ENCODE measurements around the gene XPNPEP3.
"Not testable (repeated sequence)": the region's sequence is repeated elsewhere in the genome, so short reads cannot be mapped to it uniquely, and the experiment has no call there.

XPNPEP3 gene

DNA sequence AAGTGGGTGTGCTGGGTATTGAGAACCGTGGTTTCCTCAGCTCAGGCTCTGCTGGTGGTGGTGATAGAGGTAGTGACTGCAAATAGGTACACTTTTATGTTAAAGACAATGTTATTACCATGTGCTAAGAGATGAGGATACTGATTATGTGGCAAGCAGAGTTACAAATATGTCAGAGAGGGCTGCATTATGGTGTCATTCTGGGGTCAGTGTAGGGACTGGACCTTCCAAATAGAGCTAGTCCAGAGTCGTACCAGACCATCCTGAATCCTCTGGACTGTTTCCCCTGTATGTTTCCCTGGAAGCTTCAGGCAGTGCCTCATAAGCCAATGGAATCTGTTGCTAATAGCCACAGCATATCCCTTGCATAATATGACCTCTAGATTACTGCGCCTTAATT is 5.1 kb downstream of the XPNPEP3 start, which contains the start of gene DNAJB7:
Gene DNAJB7, minus strand, starts transcription at position 101 of the 400 bp plus-strand sequence. CDS start 119 bp downstream, outside the sequence.
- DNase-seq = no peak

DNA sequence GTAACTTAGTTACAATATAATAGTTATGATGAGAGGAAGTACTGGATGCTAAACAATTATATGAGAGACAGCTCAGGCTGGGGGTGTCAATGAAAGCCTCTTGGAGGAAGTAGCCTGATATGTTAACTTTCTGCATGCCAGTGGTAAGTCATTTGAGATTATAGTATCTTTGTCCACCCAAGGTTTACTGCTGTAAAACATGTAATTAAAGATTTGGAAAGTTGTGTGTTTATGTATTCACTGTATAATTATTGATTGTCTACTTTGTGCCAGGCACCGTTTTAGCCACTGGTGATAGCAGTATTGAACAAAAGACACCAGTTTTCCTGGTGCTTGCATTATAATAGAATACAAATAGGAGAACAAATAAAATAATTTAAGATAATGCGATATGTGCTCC is 5.6 kb downstream of the XPNPEP3 start:
- DNase-seq = no peak

DNA sequence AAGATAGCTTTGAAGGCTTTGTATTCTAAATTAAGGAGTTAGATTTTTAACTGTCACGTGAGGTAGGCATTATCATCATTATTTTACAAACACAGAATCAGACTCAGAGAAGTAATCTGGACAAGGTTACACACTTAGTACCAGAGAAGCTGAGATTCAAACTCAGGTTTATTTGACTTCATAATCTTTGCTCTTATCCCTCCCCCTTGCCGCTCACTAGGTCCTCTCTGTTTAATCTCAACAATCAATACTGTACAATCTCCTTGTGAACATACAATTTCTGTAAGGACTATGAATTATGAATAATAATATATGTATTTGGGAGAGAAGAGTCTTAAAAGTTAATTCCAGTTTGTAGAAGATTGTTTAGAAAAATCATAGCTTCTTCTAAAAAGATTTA is 10.2 kb downstream of the XPNPEP3 start:
- DNase-seq = no peak

DNA sequence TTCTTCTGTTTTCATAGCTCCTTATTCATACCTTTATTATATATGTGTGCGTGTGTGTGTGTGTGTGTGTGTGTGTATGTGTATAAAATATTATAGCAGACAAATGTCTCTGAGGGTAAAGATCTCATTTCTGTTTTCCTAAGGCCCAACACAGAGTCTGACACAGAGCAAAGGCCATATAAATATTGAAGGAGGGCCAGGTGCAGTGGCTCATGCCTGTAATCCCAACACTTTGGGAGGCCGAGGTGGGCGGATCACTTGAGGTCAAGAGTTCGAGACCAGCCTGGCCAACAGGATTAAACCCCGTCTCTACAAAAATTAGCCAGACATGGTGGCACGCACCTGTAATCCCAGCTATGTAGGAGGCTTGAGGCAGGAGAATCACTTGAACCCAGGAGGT is 11.4 kb downstream of the XPNPEP3 start:
- not testable (repeated sequence) for DNase-seq

DNA sequence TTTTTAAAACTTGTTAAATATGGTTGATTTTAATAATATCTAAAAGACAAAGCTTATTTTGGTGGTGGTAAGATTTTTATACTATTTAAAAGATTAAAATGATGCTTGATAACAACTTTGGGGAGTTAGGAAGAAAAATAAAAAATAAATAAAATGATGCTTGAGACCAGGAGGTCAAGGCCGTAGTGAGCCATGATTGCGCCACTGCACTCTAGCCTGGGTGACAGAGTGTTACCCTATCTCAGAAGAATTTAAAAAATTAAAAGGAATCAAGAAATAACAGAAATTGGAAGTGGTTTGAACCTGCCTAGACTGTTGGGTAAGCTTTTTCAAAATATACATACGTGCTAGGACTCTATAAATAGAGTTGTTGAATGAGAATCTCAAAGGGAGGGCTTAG is 17.1 kb downstream of the XPNPEP3 start:
- no peak for DNase-seq

DNA sequence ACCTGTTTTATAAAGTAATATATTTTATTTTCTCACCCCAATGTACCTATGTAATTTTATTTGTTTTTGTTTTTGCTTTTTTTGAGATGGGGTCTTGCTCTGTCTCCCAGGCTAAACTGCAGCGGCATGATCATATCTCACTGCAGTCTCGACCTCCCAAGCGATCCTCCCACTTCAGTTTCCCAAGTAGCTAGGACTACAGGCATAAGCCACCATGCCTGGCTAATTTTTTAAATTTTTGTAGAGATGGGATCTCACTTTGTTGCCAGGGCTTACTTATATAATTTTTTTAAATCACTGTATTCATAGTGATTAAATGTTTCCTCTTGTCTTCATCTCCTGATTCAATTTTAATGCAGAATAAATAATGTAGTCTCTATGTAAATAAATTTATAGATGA is 18.2 kb downstream of the XPNPEP3 start:
- no peak for DNase-seq

DNA sequence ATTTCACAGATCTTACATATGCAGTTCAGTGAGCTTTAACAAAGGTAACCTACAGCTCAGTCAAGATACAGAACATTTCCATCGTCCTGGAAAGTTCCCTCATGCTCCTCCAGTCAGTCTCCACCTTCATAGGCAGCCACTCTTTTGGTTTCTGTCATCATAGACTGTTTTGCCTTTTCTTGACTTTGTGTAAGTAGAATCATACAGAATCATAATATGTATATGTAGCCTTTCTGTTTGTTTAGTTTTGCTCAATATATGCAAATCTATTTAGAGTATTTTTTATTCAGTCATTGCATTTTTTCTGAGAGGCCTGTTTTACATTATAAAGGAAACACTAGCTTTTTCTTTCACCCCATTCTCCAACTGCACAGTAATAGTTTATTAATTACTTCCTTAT is 20.0 kb downstream of the XPNPEP3 start:
- no peak for DNase-seq

DNA sequence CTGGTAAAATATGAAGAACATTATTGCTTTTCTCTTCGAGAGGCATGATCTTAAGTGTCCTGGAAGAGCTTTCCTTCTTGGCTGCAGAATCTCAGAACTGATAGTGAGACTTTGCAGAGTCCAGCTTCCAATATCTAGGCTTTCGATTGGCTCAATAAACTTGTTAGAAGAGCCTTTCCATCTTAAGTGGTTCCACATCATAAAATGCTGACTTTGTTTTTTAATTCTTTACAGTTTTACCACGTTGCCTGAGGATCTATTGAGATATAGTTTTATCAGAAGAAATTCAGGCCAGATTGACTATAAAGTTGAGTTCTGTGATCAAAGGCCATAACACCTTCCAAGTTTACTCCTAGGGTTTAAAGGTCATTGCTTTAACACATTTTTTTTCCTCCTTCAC is 20.5 kb downstream of the XPNPEP3 start:
- peak; percentile 16 for DNase-seq

DNA sequence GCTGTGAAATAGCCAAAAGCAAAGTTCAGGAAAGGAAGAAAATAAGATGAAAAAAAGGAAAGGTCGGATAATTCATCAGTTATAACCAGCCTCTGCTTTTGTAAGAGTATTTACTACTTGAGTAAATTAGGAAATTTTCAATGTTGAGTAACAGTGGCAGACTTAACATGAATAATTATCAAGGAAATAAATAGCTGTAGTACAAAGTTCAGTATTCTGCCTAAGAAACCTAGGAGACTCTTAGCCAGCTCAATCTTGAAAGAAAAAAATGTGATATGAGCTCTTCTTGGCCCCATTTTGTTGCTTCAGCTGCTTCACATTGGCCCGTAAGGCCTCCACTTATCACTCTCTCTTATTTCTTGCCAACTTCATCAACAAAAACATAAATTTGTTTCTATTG is 22.0 kb downstream of the XPNPEP3 start:
- DNase-seq = no peak

DNA sequence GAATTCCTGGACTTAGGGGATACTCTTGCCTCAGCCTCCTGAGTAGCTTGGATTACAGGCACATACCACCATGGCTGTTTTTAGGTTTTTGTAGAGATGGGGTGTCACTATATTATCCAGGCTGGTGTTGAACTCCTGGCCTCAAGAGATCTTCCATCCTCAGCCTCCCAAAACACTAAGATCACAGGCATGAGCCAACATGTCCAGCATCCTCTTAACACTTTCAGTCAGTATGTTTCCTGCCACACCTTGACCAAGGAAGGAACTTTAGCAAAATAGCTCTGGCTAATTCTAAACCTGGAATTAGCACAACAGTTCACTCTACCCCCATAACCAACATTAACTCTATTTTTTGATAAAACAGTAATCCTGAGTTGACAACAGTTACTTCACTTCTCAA is 32.2 kb downstream of the XPNPEP3 start:
- no peak for DNase-seq

DNA sequence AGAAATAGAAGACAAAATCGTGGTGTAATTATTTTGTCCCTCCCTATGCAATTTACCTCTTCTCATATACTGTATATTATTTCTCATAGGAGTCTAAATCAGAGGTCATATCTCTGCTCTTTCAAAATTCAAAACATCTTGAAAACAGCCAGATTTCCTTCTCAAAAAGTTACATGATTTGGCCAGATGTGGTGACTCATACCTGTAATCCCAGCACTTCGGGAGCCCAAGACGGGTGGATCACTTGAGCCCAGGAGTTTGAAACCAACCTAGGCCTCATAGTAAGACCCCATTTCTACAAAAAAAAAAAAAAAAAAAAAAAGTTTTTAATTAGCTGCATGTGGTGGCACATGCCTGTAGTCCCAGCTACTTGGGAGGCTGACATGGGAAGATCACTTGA is 33.9 kb downstream of the XPNPEP3 start:
- DNase-seq = no peak

DNA sequence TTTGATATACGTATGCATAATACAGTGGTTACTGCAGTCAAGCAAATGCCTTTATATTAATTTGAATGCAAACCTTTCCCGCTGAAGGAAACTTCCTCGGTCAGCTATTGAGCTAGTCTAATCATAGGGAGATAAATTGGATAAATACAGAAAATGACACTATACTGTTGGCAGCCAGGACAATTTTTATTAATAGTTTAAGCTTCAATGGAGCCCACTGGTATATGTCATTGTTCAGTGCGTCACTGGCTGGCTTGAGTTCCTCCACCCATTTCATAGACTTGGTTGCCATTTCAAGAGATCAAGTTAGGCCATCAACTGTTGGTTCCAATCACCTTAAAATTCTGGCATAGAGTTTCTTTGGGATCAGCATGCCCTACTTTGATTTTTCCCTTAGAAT is 37.5 kb downstream of the XPNPEP3 start:
- DNase-seq = no peak

DNA sequence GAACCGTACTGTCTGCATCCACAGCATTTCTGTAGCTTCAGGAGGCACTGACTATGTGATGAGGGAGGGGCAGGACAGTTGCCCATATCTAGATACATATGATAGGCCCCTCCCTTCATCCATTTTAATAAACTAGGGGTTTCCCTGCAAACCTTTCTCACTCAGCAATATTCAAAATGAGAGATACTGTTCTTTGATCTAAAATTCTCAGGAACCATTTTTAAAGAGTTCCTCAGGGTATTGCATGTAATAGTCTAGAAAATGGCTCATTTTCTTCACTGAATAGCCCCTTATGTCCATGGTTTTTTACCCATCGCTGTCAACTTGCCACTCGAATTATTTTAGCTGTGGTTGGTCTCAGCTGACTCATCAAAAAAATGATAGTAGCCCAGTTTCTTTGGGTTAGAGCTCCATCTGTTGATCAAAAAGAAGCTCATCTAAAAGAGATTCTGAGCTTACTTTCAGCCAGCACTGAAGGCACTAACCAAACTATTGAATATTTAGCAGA is 42.0 kb downstream of the XPNPEP3 start:
- peak; percentile 11 for DNase-seq

DNA sequence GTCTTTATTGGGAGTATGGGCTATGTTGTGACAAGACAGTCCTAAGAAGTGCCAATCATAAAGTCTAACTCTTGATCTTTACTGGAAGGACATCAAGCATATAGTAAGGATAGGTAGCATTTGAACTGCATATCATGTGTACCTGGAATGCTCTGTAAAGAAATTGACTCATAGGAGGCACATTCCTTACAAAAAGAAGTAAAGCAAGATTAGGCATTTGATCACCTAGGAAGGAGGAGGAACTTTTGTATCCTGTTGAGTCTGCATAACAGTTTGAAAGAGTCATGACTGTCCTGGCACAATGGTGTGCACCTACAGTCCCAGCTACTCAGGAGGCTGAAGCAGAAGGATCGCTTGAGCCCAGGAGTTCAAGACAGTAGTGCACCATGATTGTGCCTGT is 47.2 kb downstream of the XPNPEP3 start:
- no peak for DNase-seq

DNA sequence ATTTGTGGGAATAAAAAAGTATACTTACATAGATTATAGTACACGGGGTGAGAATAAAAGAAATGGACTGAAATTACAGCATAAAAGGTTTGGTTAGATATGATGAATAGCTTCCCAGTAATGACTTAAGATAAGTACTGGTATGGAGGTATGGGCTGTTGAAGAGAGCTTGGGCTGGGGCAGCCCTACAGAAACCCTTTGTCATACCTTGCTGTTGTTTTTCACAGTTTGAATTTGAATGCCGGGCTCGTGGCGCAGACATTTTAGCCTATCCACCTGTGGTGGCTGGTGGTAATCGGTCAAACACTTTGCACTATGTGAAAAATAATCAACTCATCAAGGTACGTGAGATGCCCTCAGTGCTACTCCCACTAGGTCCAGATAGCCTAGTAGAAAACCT is 51.9 kb downstream of the XPNPEP3 start:
- DNase-seq = no peak

DNA sequence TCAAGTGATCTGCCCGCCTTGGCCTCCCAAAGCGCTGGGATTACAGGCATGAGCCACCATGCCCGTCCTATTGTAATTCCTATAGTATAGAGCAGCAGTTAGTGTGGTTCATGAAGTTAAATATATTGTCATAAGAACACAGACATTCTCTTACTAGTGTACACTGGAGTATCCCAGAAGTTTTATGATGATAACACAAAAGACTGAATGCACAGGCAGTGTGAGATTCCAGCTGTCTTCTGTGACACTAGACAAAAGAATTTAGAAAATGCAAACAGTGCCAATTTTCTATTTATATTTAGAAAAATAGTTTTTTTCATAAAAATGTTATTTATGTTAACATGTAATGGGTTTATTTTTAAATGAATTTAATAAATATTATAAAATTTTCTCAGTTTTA is 54.8 kb downstream of the XPNPEP3 start:
- DNase-seq = no peak

DNA sequence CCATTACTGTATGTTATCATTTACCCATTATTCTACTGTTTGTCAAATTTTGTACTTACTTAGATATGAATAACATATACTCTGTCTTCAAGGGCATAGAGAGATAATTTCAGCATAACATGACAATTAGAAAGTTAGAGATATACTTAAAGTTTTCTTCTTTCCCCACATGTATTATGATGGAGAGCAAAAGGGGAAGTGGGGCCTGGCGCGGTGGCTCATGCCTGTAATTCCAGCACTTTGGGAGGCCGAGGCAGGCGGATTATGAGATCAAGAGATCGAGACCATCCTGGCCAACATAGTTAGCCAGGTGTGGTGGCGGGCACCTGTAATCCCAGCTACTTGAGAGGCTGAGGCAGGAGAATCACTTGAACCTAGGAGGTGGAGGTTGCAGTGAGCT is 56.0 kb downstream of the XPNPEP3 start:
- DNase-seq = not testable (repeated sequence)

DNA sequence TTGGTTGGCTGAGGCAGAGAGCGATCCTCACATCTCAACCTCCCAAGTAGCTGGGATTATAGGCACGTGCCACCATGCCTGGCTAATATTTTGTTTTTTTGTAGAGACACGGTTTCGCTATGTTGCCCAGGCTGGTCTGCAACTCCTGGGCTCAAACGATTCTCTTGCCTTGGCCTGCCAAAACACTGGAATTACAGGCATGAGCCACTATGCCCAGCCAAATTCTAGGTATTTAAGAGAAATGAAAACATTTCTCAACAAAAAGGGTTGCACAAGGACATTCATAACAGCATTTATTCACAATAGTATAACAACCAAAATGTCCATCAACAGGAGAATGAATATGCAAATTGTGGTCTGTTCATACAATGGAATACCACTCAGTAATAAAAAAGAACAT is 62.5 kb downstream of the XPNPEP3 start:
- no peak for DNase-seq

DNA sequence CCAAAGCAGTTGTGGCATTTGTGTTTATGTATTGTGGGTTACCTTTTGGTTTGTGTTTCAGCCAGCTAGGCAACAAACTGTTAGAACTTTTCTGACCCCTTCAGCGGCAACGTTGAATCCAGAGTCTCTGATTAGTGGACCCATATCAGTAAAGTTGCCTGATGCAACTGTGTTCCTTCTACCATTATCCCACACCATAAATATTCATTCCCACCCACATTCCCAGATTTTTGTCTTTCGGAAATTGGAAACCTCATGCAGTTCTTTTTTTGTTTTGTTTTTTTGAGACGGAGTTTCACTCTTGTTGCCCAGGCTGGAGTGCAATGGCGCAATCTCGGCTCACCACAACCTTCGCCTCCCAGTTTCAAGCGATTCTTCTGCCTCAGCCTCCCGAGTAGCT is 63.6 kb downstream of the XPNPEP3 start:
- no peak for DNase-seq

DNA sequence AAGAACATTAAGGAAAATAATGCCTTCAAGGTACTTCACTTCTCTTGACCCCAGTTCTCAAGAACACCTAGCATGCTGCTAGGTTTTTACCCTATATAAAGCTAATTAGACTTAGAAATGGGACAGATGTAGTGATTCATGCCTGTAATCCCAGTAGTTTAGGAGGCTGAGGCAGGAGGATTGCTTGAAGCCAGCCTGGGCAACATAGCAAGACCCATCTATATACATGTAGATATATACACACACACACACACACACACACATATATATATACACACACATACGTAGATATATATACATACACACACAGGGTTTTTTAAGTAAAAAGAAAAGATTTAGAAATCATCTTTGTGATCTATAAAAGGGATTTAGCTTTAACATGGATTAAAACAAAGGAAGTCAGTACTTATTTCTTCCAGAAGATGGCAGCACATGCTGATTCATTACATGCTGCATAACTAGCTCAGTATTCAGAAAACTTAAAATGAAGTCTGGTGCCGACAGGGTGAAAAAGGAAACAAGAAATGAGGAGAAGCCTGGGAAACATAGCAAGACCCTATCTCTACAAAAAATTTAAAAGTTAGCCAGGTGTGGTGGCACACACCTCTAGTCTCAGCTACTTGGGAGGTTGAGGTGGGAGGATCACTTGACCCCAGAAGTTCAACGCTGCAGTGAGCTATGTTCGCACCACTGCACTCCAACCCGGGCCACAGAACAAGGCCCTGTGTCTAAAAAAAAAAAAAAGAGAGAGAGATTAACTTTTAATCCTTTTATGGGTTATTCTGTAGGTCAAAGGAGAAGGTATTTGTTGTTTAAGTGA is 65.7 kb downstream of the XPNPEP3 start:
- peak; percentile 29 for DNase-seq

DNA sequence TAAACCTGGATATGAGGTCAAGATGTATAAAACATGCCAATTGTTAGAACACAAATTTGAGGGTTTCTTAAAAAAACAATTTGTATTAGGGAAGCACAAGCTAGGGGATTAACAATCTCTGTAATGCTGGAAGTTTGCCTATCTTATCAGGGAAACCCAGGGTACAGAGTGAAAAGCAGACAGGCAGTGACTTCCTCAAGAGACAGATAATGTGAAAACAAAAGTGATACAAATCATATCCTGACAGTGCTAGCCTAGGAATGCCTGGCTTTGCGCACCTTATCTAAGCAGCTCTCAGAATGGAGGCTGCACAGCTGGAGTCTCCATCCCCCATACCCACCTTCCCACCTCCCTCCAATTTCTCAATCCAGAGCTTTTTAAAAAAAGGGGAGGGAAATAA is 71.7 kb downstream of the XPNPEP3 start:
- no peak for DNase-seq

DNA sequence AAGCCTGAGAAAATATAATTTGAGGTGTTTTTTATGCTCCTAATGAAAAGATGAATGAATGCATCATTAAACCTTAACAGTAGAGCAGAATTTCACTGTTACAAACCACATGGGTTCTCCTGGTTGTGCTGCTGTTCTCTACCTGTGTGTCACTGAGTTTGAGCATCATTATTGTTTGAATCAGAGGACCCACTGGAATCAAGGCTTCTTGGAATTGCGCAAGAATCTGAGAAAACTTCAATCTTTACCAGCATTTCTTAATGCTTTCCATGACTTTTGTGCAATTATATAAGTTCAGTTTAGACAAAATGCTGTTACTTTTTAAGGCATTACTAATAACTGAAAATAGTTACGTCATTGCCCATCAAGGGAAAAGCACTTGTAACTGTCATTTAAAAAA is 75.4 kb downstream of the XPNPEP3 start:
- DNase-seq = no peak

DNA sequence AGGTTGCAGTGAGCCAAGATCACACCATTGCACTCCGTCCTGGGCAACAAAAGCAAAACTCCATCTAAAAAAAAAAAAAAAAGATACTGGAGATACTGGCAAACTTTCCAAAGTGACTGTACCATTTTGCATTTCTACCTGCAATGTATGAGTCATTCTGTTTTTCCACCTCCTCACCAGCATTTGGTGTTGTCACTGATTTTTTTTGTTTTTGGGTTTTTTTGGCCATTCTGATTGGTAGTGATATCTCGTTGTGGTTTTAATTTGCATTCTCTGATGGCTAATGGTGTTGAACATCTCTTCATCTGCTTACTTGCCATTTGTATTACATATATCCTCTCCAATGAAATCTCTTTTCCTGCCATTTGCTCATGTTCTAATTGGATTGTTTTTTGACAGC is 82.3 kb downstream of the XPNPEP3 start:
- no peak for DNase-seq

DNA sequence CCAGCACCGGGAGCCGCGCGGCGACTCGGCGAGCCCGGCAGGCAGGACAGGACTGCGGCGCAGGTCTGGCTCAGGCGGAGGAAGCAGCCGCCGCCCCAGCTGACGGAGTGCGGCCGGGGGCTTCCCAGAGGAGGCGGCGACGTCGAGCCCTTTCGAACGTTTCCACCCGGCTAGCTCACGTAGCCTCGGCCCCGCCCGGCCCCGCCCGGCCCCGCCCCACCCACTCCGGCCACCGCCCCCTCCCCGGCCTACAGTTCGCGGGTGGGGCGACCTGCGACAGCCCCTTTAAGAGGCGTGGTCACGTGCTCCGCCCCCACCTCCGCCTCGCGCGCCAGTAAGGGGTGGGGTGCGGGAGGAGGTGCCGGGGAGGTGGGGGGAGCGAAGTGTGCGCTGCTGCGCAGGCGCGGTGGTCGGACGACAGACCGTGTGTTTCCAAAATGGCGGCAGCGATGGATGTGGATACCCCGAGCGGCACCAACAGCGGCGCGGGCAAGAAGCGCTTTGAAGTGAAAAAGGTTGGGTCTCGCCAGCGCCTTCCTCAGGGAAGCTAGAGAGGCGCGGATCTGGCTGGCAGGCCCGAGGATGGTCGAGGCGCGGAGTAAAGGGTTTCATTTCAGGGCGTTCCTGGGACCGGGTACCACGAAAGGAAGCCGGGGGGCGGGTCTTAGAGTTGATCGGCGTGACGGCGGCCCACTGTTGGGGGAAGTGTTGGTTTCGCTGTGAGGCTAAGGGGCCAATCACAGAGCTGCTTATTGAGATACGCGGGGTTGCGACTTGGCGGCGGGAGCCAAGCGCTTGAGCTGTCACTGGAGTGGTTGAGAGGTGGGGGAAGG is 94.2 kb downstream of the XPNPEP3 start, which contains the start of gene RBX1:
Gene RBX1, plus strand, starts transcription at position 417 of the 833 bp plus-strand sequence. Its CDS starts 21 bp downstream, at position 438.
- peak; percentile 83 for DNase-seq

All from DMS79 (cell line).